Measurements from ENCODE around the gene LAMA2.

DNA sequence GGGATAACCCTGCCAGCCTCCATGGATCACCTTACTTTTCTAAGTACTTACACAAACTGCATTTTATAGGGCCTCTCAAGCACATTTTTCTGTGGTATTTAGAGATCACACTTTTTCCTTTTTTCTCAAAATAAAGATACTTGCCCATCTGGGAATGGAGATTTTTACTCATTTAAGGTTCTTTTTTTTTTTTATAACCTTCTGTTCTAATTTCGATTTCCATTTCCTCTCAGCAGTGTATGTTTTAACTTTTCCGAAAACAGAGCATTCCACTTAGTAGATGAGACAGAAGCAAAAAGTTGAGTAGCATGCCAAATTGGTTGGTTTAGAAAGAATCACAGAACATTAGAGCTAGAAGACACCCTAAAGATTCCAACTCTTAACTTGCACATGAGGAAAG, 612.7 kb downstream of the LAMA2 start:
- no peak for TF ChIP-seq CTCF (IDR thresholded peaks at IDR 0.05; ENCODE audit: low read length)
- no peak for TF ChIP-seq EZH2 (IDR thresholded peaks at IDR 0.05; ENCODE audit: borderline replicate concordance, low read length)
